ENCODE results near the gene GIT1. TPM values are rescaled to one million over a fixed set of nuclear protein-coding genes. Genes with fewer than 3 reads are reported as not detected.

The GIT1 gene
- total RNA-seq, 1 donor from 2014 or later = 64.7 TPM

DNA sequence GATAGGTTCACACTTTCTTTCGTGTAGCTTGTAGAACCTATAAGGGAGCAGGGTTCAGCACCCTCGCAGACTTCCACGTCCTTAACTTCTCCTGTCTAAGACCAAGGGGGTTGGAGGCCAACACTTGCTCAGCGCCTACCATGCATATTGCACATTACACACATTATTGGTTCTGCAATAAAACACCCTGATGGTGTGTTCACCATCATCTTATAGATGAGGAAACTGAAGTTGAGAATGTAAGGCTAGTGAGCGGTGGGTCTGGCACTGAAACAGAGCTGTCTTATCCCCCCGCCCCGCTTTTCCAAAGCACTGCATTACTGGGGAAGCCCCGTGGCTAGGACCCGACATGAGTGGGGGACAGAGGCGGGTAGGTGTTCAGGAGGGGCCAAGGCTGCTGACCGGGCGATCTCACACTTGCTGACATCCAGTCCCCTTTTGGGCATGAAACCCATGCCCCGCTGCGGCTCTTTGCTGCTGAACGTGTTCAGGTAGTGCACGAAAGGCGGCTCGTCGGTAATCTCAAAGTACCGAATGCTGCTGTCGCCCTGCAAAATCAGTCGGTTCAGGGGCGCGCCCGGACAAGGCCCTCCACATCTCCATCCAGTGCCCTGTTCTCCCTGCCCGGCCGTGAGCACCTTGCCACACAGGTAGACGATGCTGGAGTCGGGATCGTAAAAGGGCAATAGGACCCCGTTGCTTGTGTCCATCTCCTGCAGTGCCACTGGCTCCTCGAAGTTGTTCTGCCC, 27.0 kb upstream of the GIT1 start:
- no peak for DNase-seq (ENCODE audit: low read depth)

DNA sequence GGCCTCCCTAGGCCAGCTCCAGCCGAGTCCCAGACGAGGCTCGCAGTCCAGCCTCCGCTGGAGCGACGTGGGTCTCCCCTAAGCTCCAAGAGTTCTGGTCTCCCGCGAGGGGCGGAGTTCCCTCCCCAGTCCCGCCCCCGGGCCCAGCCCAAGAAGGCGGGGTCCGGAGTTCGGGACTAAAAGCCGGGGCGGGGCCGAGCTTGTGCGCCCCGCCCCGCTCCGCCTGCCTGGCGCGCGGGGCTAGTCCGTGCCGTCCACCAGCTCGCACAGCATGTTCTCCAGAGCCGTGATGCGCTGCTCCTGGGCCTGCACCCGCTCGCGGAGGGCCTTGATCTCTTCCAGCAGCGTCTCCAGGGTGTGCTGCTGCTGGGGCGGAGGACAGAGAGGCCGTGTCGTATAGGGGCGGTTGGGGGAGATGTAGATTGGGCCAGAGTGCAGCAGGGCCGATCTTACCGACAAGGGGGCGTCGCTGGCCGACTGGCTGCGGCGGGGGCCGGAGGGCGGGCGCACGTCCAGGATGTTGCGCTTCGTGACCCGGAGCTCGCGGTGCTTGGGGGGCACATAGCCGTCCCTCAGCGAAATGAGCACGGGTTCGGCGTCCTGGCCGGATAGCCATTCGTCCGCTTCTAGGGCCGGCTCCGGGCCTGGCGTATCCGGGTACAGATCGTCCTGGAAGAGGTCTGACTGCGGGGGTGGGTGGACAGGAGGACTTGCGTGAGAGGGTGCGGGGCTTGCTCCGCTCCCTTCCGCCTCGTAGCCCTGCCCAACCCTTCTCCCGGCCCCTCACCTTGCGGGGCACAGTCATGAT, 26.2 kb upstream of the GIT1 start:
- no peak for DNase-seq (ENCODE audit: low read depth)

DNA sequence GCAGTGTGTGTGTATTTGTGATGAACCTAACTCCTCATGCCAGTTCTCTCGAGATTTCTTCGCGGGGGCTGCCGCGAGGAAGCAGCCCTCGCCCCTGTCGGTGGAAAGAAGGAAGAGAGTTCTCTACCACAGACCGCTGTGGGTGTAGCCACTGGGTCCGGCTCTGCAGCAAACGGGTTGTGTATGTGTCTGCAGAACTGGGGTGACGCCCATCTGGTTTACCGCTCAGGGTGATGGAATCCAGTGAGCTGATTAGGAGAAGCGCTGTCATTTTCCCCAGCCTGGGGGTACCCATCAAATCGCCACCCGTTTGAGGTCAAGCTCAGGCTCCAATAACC, 25.6 kb upstream of the GIT1 start:
- DNase-seq (ENCODE audit: low read depth) = no peak

DNA sequence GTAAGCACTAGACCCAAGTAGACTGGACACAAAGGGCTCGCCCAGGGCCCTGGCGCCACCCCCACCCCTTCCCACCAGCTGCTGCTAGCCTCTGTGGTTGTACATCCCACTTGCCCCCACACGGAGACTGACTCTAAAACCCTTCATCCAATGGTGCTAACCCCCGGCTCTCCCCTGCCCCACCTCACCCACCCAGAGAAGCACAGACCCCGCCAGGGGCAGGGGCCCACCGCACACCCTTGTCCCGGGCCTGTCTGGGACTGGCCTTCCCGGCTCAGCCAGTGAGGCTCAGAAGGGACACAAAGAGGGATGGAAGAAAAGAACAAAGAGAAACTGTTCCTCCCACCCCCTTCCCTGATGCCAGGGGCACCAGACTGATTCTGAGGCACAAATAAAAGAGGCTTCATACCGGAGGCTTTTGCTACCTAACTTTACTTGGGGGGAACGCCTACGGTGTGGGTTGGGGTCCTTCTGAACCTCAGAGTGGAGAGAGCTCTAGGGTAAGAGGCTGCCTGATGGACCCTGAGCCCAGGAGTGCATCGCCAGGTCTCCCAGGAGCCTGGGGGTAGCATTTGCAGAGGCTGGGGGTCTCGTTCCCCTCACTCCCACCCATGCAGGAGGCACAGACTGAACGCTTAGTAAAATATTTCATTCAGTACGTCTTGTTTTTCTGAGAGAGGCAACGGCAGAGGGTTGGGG, 25.1 kb upstream of the GIT1 start:
- no peak for DNase-seq (ENCODE audit: low read depth)

DNA sequence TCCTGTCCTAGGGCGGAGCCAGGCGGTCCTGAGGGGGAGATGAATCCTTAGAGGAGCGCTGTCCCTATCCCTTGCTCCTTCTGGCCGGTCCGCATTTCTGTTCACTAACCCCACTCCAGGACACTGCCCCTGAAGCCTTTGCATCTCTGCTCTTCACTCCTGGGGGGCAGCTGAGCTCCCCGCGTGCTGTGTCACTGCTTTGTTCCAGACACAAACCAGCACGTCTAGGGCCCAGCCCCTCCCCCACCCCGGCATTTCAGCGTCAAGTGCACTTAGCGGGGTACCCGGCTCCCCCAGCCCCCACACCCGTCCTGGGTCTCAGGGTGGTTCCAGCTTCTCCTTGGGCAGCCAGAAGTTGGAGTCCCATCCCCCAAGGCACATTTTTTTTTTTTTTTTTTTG, 24.4 kb upstream of the GIT1 start:
- no peak for DNase-seq (ENCODE audit: low read depth)

DNA sequence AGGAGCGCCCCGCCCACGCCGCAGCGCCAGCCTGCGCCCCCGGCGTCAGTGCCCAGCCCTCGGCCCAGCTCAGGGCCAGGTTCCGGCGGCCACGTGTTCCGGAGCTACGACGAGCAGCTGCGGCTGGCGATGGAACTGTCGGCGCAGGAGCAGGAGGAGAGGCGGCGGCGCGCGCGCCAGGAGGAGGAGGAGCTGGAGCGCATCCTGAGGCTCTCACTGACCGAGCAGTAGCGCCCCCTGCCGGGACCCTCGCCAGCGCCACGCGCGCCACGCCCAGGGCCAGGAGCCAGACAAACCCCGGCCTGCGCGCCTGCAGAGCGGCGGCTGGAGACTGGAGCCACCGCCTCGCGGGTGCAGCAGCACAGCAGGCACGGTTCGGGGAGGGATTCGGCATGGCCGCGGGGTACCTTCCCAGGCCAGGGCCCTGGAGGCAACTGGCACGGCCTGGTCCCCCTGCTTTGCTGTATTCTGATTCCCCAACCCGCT, 23.9 kb upstream of the GIT1 start:
- no peak for DNase-seq (ENCODE audit: low read depth)

DNA sequence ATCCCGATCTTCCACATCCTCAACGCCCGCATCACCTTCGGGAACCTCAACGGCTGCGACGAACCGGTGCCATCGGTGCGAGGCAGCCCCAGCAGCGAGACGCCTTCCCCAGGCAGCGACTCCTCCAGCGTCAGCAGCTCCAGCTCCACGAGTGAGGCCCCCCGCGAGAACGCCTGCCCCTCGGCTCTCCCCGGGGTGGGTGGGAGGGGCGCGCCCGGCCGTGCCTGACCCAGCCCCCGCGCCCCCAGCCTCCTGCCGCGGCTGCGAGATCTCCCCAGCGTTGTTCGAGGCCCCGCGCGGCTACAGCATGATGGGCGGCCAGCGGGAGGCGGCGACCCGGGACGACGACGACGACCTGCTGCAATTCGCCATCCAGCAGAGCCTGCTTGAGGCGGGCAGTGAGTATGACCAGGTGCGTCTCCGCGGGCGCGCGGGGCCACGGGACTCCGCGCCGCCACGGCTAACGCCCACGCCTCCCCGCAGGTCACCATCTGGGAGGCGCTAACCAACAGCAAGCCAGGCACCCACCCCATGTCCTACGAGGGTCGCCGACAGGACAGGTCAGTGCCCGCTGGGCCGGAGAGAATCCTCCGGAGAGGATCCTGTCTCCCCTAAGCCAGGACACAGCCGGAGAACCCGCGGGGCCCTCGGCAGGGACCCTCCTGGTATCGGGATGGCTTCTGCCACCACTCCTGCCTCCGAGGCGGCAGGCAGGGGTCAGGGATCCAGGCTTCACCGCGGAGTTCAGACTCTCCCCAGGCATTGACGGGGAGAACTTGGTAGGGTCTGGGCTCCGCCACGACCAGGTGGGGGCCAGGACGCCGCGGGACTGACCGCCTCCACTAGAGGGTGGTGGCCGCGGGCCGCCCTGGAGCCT, 23.2 kb upstream of the GIT1 start:
- no peak for DNase-seq (ENCODE audit: low read depth)

DNA sequence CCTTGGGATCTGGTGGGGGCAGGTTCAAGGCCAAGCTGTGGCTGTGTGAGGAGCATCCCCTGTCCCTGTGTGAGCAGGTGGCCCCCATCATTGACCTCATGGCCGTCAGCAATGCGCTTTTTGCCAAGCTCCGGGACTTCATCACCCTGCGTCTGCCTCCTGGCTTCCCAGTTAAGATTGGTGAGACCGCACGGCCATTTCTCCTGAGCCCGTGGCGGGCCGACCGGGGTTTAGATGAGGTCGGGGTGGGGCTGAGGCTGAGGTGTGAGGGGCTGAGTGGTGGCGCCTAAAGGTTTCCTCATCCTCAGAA, 22.6 kb upstream of the GIT1 start:
- no peak for DNase-seq (ENCODE audit: low read depth)

DNA sequence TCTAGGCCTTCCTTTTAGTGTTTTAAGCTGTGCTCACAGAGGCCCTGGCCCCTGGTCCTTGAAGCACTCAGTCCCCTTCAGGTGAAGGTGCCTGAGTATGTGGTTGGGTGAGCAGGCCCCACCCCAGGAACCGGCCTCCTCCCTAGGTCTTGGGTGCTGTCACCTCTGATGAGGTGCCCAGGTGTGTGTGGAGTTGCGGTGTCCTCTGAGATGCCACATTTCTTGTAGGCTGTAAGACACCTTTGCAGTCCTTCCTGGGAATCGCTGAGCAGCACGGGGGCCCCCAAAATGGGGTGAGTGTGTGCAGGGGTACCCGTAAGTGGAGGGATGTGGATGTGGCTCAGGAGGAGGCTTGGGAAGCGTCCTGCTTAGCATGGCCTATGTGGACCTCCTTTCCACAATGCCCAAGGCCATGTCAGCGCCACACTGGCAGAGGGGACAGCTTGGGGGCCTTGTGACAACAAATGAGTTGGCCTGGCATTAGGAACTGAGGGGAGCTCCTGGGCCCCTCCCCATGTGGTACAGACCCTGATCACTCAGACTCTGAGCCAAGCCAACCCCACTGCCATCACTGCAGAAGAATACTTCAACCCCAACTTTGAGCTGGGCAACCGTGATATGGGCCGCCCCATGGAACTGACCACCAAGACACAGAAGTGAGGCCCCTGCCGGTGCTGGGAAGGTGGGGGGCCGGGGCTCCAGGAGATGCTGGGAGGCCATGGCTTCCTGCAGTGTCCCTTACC, 22.1 kb upstream of the GIT1 start:
- DNase-seq (ENCODE audit: low read depth) = no peak

DNA sequence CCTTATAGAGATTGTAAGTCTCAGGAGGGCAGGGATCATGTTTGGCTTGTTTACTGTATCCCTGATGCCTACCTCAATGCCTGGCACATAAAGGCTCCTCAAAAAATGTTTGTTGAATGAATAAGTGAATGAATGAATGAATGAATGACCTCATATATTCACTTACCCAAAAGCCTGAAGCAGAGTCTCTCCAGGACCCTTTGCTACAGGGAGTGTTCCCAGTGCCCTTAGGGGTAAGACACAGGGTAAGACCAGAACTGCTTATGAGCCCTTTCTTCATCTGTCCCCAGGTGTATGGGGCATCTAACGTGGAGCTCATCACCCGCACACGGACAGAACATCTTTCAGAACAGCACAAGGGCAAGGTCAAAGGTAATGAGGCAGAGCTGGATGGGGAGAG, 20.9 kb upstream of the GIT1 start:
- DNase-seq (ENCODE audit: low read depth) = no peak

DNA sequence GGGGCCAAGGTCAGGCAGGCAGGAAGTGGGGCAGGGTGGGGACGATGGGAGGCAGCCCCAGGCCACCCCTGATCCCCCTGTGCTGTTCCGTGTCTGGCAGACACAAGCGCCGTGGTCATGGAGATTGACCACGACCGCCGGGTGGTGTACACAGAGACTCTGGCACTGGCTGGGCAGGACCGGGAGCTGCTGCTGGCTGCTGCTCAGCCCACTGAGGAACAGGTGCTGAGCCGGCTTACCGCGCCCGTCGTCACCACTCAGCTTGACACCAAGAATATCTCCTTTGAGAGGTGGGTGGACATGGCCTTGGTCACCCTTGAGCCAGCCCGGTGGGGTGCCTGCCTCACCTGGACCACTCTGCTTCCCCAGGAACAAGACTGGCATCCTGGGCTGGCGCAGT, 19.5 kb upstream of the GIT1 start:
- DNase-seq (ENCODE audit: low read depth) = peak; percentile 77

DNA sequence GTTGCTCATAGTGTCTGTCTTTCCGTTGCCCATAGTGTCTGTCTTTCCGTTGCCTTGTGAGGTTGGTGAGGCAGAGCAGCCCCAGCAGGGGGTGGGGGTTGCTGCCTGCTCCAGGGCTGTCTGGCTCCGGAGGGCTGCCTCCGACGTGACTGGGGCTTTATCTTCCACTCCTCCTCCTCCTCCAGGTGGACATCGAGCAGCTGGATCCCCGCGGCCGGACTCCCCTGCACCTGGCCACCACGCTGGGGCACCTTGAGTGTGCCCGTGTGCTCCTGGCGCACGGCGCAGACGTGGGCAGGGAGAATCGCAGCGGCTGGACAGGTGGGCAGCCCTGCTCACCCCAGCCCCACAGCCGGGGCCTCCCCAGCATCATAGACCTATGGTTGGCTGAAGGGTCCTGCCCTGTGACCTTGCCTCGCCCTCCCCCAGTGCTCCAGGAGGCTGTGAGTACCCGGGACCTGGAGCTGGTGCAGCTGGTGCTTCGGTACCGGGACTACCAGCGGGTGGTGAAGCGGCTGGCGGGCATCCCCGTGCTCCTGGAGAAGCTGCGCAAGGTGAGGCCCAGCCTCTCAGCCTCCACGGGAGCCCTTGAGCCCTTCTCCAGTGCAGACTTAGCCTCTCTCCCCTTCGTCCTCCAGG, 18.2 kb upstream of the GIT1 start:
- no peak for DNase-seq (ENCODE audit: low read depth)

DNA sequence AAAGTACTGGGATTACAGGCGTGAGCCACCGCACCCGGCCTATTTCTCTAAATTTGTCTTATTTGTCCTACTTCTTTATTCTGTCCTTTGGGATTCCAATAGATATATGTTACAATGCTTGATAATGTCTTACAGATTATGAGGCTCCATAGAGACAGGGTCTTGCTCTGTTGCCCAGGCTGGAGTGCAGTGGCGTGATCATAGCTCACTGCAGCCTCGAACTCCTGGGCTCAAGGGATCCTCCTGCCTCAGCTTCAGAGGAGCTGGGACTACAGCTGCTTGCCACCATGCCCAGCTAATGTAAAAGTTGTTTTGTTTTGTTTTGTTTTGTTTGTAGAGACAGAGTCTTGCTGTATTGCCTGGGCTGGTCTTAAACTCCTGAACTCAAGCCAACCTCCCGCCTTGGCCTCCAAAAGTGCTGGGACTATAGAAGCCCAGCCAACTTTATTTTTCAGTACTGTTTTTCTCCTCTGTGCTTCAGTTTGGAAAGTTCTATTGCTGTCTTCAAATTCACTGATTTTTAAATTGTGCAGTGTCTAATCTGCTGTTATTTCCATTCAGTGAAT, 13.7 kb upstream of the GIT1 start:
- no peak for DNase-seq (ENCODE audit: low read depth)

DNA sequence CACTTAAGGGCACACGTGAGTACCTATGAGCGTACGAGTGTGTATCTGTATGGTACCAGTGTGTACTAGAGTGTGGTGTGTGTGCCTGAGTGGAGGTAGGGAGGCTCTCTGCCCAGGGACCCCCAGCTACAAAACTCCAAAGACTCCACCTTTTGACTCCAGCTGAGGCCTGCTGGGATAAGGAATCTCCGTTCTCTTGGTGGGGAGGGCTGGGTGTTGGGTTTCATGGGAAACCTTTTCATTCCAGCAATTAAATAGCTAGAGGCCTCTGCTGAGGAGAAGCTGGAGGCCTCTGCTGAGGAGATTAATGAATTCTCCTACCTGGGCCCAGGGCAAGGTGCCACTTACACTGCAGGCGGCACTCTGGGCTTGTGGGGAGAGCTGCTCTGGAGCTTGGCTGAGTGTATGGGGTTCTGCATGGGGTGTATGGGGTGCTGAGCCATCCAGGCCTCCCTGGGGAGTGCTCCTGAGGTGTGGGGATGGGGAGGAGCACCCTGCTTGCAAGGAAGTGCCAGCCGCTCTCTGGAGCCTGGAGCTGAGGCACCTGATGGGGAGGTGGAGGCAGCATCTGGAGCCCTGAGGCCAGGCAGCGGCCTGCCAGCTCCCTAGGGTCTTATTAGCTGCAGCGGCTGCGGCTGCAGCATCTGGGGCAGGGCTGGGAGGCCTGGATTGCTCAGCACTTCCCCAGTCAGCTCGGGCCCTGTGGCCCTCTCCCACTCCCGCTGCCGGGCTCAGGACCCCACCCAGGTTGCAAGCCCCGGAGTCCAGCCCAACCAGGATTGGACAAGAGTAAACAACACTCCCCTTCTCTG, 8.1 kb upstream of the GIT1 start:
- no peak for DNase-seq (ENCODE audit: low read depth)

DNA sequence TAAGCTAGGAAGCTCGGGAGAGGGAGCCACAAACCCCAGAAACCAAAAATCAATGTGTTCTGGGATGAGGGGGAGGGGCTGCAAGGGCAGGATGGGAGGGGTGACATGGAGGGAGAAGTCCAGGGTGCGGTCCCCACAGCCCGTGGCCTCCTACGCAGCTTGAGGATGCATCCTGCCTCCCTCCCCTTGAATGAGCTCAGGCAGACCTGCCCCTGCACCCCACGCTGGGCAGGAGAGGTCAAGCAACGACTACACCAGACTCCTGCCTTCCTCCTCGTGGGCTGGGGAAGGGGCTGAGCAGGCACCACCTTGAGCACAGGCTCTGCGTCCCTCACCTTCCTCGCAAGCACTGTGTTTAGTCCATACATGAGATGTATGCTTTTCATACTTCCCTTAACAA, 7.4 kb upstream of the GIT1 start:
- no peak for DNase-seq (ENCODE audit: low read depth)

DNA sequence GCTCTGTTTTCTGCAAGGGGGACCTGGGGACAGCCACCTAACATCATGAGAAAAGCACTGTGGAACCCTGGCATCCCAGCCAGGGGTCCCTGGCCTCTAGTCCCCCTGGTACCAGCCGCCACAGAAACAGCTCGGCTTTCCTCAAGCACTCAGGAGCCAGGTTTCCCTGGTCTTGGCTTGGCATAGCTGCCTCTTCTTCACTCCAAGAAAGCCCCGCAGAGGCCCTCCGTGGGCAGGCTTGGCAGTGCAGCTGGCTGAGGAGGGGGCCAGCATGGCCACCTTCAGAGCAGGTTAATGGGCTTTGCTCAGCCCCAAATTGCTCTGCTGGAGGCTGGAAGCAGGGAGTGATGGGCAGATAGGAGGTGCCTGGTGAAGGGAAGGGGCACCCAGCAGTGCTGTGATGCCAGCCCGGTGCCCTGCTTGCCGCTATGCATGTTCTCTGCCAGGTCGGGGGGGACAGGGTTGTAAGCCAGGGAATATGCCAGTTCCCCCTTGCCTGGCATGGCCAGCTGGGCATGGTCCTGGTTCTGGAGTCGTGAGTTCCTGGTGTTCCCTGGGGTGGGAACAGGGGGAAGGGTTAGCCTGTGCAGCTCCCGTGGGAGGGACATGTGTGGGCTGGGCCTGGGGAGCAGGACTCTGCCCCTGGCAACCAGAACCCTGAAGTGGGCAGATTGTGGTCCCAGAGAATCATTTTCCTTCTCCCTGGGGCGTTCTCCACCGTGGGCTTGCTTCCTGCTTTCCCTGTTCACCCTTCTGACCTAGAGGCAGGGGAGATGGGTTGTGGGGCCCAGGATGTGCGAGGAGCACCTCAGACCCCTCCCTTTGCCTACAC, 6.7 kb upstream of the GIT1 start:
- DNase-seq (ENCODE audit: low read depth) = no peak

DNA sequence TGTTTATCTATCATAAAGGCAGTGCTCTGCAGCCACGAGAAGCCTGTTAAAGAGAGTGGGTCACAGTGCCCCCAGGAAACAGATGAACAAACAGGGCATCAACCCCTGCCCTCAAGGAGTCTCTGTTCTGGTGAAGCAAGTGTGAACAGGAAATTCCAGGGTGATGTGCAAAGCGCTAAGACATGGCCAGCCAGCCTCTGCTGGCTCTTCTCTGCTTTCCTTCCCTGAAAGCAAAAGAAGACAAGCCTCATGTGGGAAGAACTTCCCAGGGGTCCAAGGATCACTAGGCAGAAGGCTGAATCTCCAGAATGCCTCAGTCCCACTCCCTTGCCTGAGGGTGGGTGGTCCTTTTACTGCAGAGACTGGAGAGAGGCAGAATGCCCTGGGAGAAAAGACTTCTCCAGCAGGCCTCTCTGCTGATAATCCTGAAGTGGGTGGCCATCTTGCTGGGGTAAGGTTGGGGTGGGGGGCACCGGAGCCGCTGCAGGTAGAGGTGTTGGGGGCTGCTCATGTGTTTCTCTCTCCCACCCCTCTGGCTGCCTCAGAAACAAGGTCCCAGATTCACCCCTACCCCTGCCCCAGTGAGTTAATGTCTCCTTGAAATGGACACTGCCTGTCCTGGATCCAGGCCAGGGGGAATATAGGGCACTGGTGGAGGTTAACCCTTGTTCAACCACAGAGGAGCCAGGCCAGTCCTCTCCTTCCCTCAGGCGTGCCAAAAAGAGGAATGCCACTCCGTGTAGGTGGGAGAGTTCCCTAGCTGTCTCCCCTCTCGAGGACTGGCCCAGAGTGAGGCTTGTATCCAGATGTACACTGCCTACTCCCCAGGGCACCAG, 5.9 kb upstream of the GIT1 start:
- DNase-seq (ENCODE audit: low read depth) = no peak

Data from myocyte (in vitro differentiated cells).